IMR-90 (cell line): Measurements from ENCODE around the gene NDOR1. TPM values are rescaled to one million over a fixed set of nuclear protein-coding genes. Genes with fewer than 3 reads are reported as not detected.
A peak's percentile ranks its signal among the peaks of the same experiment; 100 is the strongest.

Experiments
- ATAC-seq: fragments of 200-7000 bp; cut with Tn5 transposase; 2 replicates; pipeline ENCODE4 v1.9.1; 2020; ENCODE audit warnings: low read depth, mild to moderate bottlenecking, moderate library complexity
- BruUV-seq: library from RNA; stranded (reverse); fragments of 400-500 nt; replicated peaks from 2 replicates; lab custom pipeline; 2021; lab: Mats Ljungman, UMichigan
- CTCF ChIA-PET: fragments of 300-600 bp; formaldehyde crosslinking; extraction: SDS; loops from one replicate; lab custom pipeline; 2021; ENCODE audit warnings: antibody characterized with exemption; lab: Yijun Ruan, JAX
- POLR2A ChIA-PET: fragments of 300-600 bp; sonication (Branson Sonifier 250); formaldehyde crosslinking; loops from one replicate; lab custom pipeline; 2022; ENCODE audit warnings: antibody characterized with exemption; ENCODE audit not compliant: unreplicated experiment; lab: Charles Lee
- DNase-seq: peaks from one replicate; pipeline ENCODE4 v3.0.0; 2013
- H2AFZ ChIP-seq: replicated peaks from 2 replicates; pipeline ENCODE3; 2013; ENCODE audit warnings: low read length, mild to moderate bottlenecking; ENCODE audit not compliant: poor library complexity
- H2AK5ac ChIP-seq: 2 replicates; pipeline ENCODE4 v1.6.1; 2013; ENCODE audit warnings: low read depth, low read length, inconsistent platforms
- H2AK9ac ChIP-seq: replicated peaks from 2 replicates; pipeline ENCODE3; 2013; ENCODE audit warnings: mild to moderate bottlenecking, low read depth, low read length, moderate library complexity; ENCODE audit not compliant: poor library complexity
- H2BK120ac ChIP-seq: 2 replicates; pipeline ENCODE4 v1.6.1; 2013; ENCODE audit warnings: low read depth, low read length, inconsistent platforms
- H2BK15ac ChIP-seq: 3 replicates; pipeline ENCODE4 v1.6.1; 2013; ENCODE audit warnings: low read depth, low read length, inconsistent platforms
- H2BK20ac ChIP-seq: 2 replicates; pipeline ENCODE4 v1.6.1; 2013; ENCODE audit warnings: low read depth, mild to moderate bottlenecking, inconsistent platforms, low read length, moderate library complexity
- H2BK5ac ChIP-seq: 2 replicates; pipeline ENCODE4 v1.6.1; 2013; ENCODE audit warnings: mild to moderate bottlenecking, low read depth, low read length, inconsistent platforms; ENCODE audit not compliant: poor library complexity, severe bottlenecking
- H3K14ac ChIP-seq: replicated peaks from 2 replicates; pipeline ENCODE4 v1.6.1; 2013; ENCODE audit warnings: low read depth, low read length, inconsistent platforms
- H3K18ac ChIP-seq: 2 replicates; pipeline ENCODE4 v1.6.1; 2013; ENCODE audit warnings: low read depth, low read length, control low read depth
- H3K23ac ChIP-seq: 2 replicates; pipeline ENCODE4 v1.6.1; 2013; ENCODE audit warnings: low read depth, low read length, inconsistent platforms
- H3K27ac ChIP-seq: 2 replicates; pipeline ENCODE4 v1.5.1; 2013; ENCODE audit warnings: mild to moderate bottlenecking, control low read depth, low read length; ENCODE audit not compliant: insufficient read depth
- H3K27me3 ChIP-seq: 2 replicates; pipeline ENCODE4 v1.6.1; 2013; ENCODE audit warnings: low read length; ENCODE audit not compliant: control insufficient read depth, insufficient read depth
- H3K36me3 ChIP-seq: 2 replicates; pipeline ENCODE4 v1.6.1; 2013; ENCODE audit warnings: low read length, mixed read lengths; ENCODE audit not compliant: control insufficient read depth, insufficient read depth
- H3K4ac ChIP-seq: 2 replicates; pipeline ENCODE4 v1.6.1; 2013; ENCODE audit warnings: low read depth, low read length, inconsistent platforms
- H3K4me1 ChIP-seq: 2 replicates; pipeline ENCODE4 v1.6.1; 2013; ENCODE audit warnings: low read length, mixed read lengths; ENCODE audit not compliant: control insufficient read depth, insufficient read depth
- H3K4me2 ChIP-seq: 2 replicates; pipeline ENCODE4 v1.6.1; 2013; ENCODE audit warnings: low read depth, mild to moderate bottlenecking, control low read depth, low read length, moderate library complexity
- H3K4me3 ChIP-seq: 2 replicates; pipeline ENCODE4 v1.5.1; 2013; ENCODE audit warnings: low read depth, mild to moderate bottlenecking, control low read depth, low read length, moderate library complexity; ENCODE audit not compliant: insufficient read depth
- H3K56ac ChIP-seq: 2 replicates; pipeline ENCODE4 v1.6.1; 2013; ENCODE audit warnings: low read length, inconsistent platforms; ENCODE audit not compliant: insufficient read depth; ENCODE audit errors: extremely low read depth
- H3K79me1 ChIP-seq, 2 experiments: 2 replicates each; pipeline ENCODE4 v1.6.1; 2013; ENCODE audit warnings: low read length in 2 of 2, inconsistent platforms in 1 of 2, low read depth in 1 of 2
- H3K9ac ChIP-seq: 2 replicates; pipeline ENCODE4 v1.6.1; 2013; ENCODE audit warnings: low read depth, low read length, control low read depth
- H3K9me1 ChIP-seq: 2 replicates; pipeline ENCODE4 v1.6.1; 2013; ENCODE audit warnings: low read length, inconsistent platforms; ENCODE audit not compliant: insufficient read depth
- H3K9me3 ChIP-seq: 2 replicates; pipeline ENCODE4 v1.6.1; 2013; ENCODE audit warnings: low read length; ENCODE audit not compliant: control insufficient read depth, insufficient read depth
- H4K20me1 ChIP-seq: 2 replicates; pipeline ENCODE4 v1.6.1; 2013; ENCODE audit warnings: low read length, inconsistent platforms; ENCODE audit not compliant: insufficient read depth
- H4K5ac ChIP-seq: 2 replicates; pipeline ENCODE4 v1.6.1; 2013; ENCODE audit warnings: mild to moderate bottlenecking, low read depth, low read length, control low read depth
- H4K8ac ChIP-seq, 2 experiments: 2 replicates each; pipeline ENCODE4 v1.6.1; 2013; ENCODE audit warnings: low read depth in 2 of 2, low read length in 2 of 2, control low read depth in 1 of 2, inconsistent platforms in 1 of 2
- H4K91ac ChIP-seq: 2 replicates; pipeline ENCODE4 v1.6.1; 2013; ENCODE audit warnings: low read depth, low read length, inconsistent platforms; ENCODE audit not compliant: insufficient read depth
- BHLHE40 ChIP-seq: fragments of 150-350 bp; IDR thresholded peaks from 2 replicates; pipeline ENCODE4 v1.6.1; 2016; ENCODE audit warnings: mild to moderate bottlenecking, low read depth, low read length
- CHD1 ChIP-seq: IDR thresholded peaks from 2 replicates; pipeline ENCODE4 v1.6.1; 2012; ENCODE audit warnings: low read depth, low read length, improper control_type of control experiment
- FOS ChIP-seq: fragments of 150-350 bp; IDR thresholded peaks from 2 replicates; pipeline ENCODE4 v1.6.1; 2016; ENCODE audit warnings: low read depth, low read length
- MAFK ChIP-seq: IDR thresholded peaks from 2 replicates; pipeline ENCODE4 v1.6.1; 2012; ENCODE audit warnings: low read depth, low read length, improper control_type of control experiment
- MAZ ChIP-seq: IDR thresholded peaks from 2 replicates; pipeline ENCODE4 v1.6.1; 2012; ENCODE audit warnings: low read depth, mild to moderate bottlenecking, low read length, improper control_type of control experiment, moderate library complexity, borderline replicate concordance
- MXI1 ChIP-seq: IDR thresholded peaks from 2 replicates; pipeline ENCODE4 v1.6.1; 2012; ENCODE audit warnings: low read depth, mild to moderate bottlenecking, low read length, moderate library complexity, borderline replicate concordance
- NFE2L2 ChIP-seq: fragments of 150-350 bp; IDR thresholded peaks from 2 replicates; pipeline ENCODE4 v1.6.1; 2016; ENCODE audit warnings: low read depth, mild to moderate bottlenecking, low read length
- RAD21 ChIP-seq: IDR thresholded peaks from 2 replicates; pipeline ENCODE4 v1.6.1; 2012; ENCODE audit warnings: low read length, improper control_type of control experiment
- RCOR1 ChIP-seq: IDR thresholded peaks from 2 replicates; pipeline ENCODE4 v1.6.1; 2012; ENCODE audit warnings: mild to moderate bottlenecking, low read length, improper control_type of control experiment; ENCODE audit not compliant: insufficient replicate concordance
- RFX5 ChIP-seq: IDR thresholded peaks from 2 replicates; pipeline ENCODE4 v1.8.0; 2012; ENCODE audit warnings: low read depth, mild to moderate bottlenecking, low read length, moderate library complexity
- SMC3 ChIP-seq: fragments of 150-350 bp; IDR thresholded peaks from 2 replicates; pipeline ENCODE4 v1.6.1; 2016; ENCODE audit warnings: low read depth, mild to moderate bottlenecking, antibody characterized with exemption, low read length, moderate library complexity
- WGBS, 2 experiments: methylation state at CpG; one replicate each; pipeline versions ENCODE4 v1.1.5 to v1.1.7; 2013; ENCODE audit warnings: missing lambda C conversion rate in 2 of 2; ENCODE audit not compliant: insufficient read length in 1 of 2; ENCODE audit errors: extremely low coverage in 2 of 2; 5-methylcytosine and 5-hydroxymethylcytosine counted together
- dilution Hi-C: fragments of 300-500 bp; cut with HindIII; formaldehyde crosslinking; loops from one replicate; pipeline ENCODE4 v1.14.3; 2018; ENCODE audit warnings: low sequenced_read_pairs; ENCODE audit not compliant: unreplicated experiment
- in situ Hi-C: fragments of 300-500 bp; cut with MboI; formaldehyde crosslinking; loops from 3 replicates; pipeline ENCODE4 v1.14.3; 2019; ENCODE audit warnings: low sequenced_read_pairs, inconsistent platforms, mixed read lengths
- intact Hi-C: fragments of 100-400 bp; cut with micrococcal nuclease; formaldehyde crosslinking; loops from 2 replicates; pipeline ENCODE4 v1.10.0; 2022
- polyA plus RNA-seq, 3 experiments: library from polyadenylated mRNA; depleted of rRNA; stranded (reverse); fragments of >200 nt; gene quantifications; 2 replicates each; pipeline ENCODE4 v1.2.3, GENCODE V29; 2012; ENCODE audit warnings: low replicate concordance in 1 of 3
- total RNA-seq: library from RNA; depleted of rRNA; stranded (reverse); fragments of >200 nt; gene quantifications from 2 replicates; pipeline ENCODE4 v1.2.3, GENCODE V29; 2012
- TF ChIP-seq, protein P1 (sequence below): fragments of 150-350 bp; IDR thresholded peaks from 2 replicates; pipeline ENCODE4 v1.6.1; 2016; ENCODE audit warnings: low read depth, mild to moderate bottlenecking, low read length, moderate library complexity, borderline replicate concordance
- TF ChIP-seq, protein P2 (sequence below): fragments of 150-350 bp; IDR thresholded peaks from 2 replicates; pipeline ENCODE4 v1.6.1; 2017; ENCODE audit warnings: mild to moderate bottlenecking, antibody characterized with exemption, low read length, low read depth
- TF ChIP-seq, protein P3 (sequence below): conservative IDR thresholded peaks from 2 replicates; pipeline ENCODE4 v1.5.1; 2012; ENCODE audit warnings: mild to moderate bottlenecking, low read depth, low read length, improper control_type of control experiment

Gene NDOR1
- total and polyA plus RNA-seq, 2 of the 4 experiments (the other 2 are of a cell fraction) = 0.90 to 10.6 TPM

DNA sequence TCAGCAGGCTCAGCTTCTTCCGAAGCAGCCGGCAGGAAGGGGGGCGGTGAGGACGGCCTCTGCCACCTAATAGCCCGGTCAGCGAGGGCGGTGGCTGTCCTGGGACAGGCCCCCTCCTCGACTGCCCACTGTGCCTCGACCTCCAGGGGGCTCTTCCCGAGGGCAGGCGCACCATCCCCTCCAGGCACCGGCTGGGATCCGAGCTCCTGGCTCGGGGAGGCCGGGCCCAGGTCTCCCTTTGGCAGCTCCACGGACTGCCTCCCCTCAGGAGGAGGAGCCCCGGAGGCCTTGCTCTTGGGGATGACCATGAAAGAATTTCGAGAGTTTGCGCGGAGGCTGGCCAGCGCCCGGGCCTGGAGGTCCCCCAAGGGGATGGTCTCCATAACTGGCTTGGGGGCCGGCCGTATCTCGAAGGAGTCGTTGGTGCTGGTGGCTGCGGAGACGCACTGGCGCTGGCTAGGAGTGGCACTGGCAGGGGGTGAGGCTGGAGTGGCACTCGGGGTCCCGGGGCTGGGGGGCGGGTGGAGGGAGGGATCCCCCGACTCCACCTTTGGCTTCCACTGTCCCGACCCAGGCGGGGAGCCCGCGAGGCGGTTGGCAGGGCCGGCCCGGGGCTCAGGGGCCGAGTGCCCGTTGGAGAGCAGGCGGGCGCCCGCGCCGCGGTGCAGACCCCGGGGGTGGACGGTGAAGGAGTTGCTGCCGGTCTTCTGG lies 5.9 kb upstream of the NDOR1 start:
- intact Hi-C loops = loop anchor here (1.0 kb wide), 1 partner anchor 10 kb away; no protein-coding TSS in a partner anchor
- no peaks in the 10 kb centered on the region for H3K36me3 ChIP-seq
- no peak overlapping the region for H4K91ac ChIP-seq
- CTCF ChIA-PET = no interaction called here
- no peak for ATAC-seq
- H3K4ac ChIP-seq = no peak overlapping the region
- no peak overlapping the region for H3K14ac ChIP-seq
- H4K5ac ChIP-seq = no peak overlapping the region
- H2BK120ac ChIP-seq = no peak overlapping the region
- peak overlapping the region; percentile 66; the same call in 1 of the 2 replicates for H3K23ac ChIP-seq
- H2BK15ac ChIP-seq = no peak overlapping the region
- dilution Hi-C loops = no loop called here
- H3K4me3 ChIP-seq = peak overlapping the region; percentile 56
- H3K9me1 ChIP-seq = 0 out of 2 replicates have a peak, but pooled peaks cover 2% of the 10 kb centered on the region
- no peaks in the 10 kb centered on the region for H3K27me3 ChIP-seq
- no peak overlapping the region for H3K18ac ChIP-seq
- no peaks in the 10 kb centered on the region for H3K9me3 ChIP-seq
- peaks cover 21 to 81% of the 10 kb centered on the region in 2 experiments for H3K79me1 ChIP-seq
- H3K27ac ChIP-seq = no peak overlapping the region; the same call in 1 of the 2 replicates
- H2AK9ac ChIP-seq = peak overlapping the region; percentile 91
- no peak overlapping the region for H2BK20ac ChIP-seq
- no peak overlapping the region for H2BK5ac ChIP-seq
- peaks cover 21% of the 10 kb centered on the region for H3K4me1 ChIP-seq
- in situ Hi-C loops = no loop called here
- no peak overlapping the region for H3K56ac ChIP-seq
- POLR2A ChIA-PET = interaction anchor here (1.3 kb wide), 2 partner anchors 11 to 41 kb away, joined by 3 to 4 read pairs; partner anchors contain the start of genes SSNA1 and TUBB4B
- H3K9ac ChIP-seq = peak overlapping the region; percentile 16; the same call in 1 of the 2 replicates
- peak; percentile 12 for DNase-seq
- peak overlapping the region; percentile 78 for H2AFZ ChIP-seq
- 31% methylated on average over 9 of the region's 51 CpGs; no CpG with 5 or more reads in 1 of the 2 experiments for WGBS, 2 experiments
- no TSS peak for BruUV-seq
- H3K4me2 ChIP-seq = peak overlapping the region; percentile 69
- 0 out of 2 replicates have a peak overlapping the region, but pooled peaks have one; percentile 9 for H2AK5ac ChIP-seq
- peaks cover 37% of the 10 kb centered on the region for H4K20me1 ChIP-seq
- H4K8ac ChIP-seq = no peak overlapping the region
- TF ChIP-seq, protein P1, sequence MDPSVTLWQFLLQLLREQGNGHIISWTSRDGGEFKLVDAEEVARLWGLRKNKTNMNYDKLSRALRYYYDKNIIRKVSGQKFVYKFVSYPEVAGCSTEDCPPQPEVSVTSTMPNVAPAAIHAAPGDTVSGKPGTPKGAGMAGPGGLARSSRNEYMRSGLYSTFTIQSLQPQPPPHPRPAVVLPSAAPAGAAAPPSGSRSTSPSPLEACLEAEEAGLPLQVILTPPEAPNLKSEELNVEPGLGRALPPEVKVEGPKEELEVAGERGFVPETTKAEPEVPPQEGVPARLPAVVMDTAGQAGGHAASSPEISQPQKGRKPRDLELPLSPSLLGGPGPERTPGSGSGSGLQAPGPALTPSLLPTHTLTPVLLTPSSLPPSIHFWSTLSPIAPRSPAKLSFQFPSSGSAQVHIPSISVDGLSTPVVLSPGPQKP = no peak
- TF ChIP-seq MAFK = no peak
- TF ChIP-seq, protein P2, sequence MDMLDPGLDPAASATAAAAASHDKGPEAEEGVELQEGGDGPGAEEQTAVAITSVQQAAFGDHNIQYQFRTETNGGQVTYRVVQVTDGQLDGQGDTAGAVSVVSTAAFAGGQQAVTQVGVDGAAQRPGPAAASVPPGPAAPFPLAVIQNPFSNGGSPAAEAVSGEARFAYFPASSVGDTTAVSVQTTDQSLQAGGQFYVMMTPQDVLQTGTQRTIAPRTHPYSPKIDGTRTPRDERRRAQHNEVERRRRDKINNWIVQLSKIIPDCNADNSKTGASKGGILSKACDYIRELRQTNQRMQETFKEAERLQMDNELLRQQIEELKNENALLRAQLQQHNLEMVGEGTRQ = no peak
- no peak for TF ChIP-seq SMC3
- TF ChIP-seq, protein P3, sequence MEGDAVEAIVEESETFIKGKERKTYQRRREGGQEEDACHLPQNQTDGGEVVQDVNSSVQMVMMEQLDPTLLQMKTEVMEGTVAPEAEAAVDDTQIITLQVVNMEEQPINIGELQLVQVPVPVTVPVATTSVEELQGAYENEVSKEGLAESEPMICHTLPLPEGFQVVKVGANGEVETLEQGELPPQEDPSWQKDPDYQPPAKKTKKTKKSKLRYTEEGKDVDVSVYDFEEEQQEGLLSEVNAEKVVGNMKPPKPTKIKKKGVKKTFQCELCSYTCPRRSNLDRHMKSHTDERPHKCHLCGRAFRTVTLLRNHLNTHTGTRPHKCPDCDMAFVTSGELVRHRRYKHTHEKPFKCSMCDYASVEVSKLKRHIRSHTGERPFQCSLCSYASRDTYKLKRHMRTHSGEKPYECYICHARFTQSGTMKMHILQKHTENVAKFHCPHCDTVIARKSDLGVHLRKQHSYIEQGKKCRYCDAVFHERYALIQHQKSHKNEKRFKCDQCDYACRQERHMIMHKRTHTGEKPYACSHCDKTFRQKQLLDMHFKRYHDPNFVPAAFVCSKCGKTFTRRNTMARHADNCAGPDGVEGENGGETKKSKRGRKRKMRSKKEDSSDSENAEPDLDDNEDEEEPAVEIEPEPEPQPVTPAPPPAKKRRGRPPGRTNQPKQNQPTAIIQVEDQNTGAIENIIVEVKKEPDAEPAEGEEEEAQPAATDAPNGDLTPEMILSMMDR = no peak
- TF ChIP-seq NFE2L2 = no peak
- no peak for TF ChIP-seq RFX5
- TF ChIP-seq MAZ = no peak
- TF ChIP-seq FOS = no peak
- no peak for TF ChIP-seq BHLHE40
- TF ChIP-seq RCOR1 = no peak
- no peak for TF ChIP-seq CHD1
- no peak for TF ChIP-seq MXI1
- TF ChIP-seq RAD21 = no peak
